Ascending aorta (tissue), 2 donors: Measurements from ENCODE around the gene NCS1. TPM values are rescaled to one million over a fixed set of nuclear protein-coding genes. Genes with fewer than 3 reads are reported as not detected.

Experiments used
- DNase-seq, 2 donors: peaks; one replicate each; pipeline ENCODE4 v3.0.0-alpha.2; 2019; ENCODE audit warnings: low spot score in 2 of 2
- H3K27ac ChIP-seq, 2 donors: fragments of 200-600 bp; sonication (generic); one replicate each; pipeline ENCODE4 v1.5.1; 2016 to 2017; ENCODE audit warnings: mild to moderate bottlenecking in 1 of 2
- H3K27me3 ChIP-seq: fragments of 200-600 bp; sonication (generic); one replicate; pipeline ENCODE4 v1.5.1; 2017
- H3K36me3 ChIP-seq, 2 donors: fragments of 200-600 bp; sonication (generic); one replicate each; pipeline ENCODE4 v1.5.1; 2016
- H3K4me1 ChIP-seq, 2 donors: fragments of 200-600 bp; sonication (generic); one replicate each; pipeline ENCODE4 v1.5.1; 2016 to 2017; ENCODE audit warnings: mild to moderate bottlenecking in 1 of 2
- H3K4me3 ChIP-seq, 2 donors: fragments of 200-600 bp; sonication (generic); one replicate each; pipeline ENCODE4 v1.5.1; 2016 to 2017; ENCODE audit warnings: mild to moderate bottlenecking in 1 of 2
- H3K9me3 ChIP-seq, 2 donors: fragments of 200-600 bp; sonication (generic); one replicate each; pipeline ENCODE4 v1.5.1; 2016
- intact Hi-C: fragments of 100-400 bp; cut with DNase I; formaldehyde crosslinking; loops from one replicate; pipeline ENCODE4 v1.15.1; 2023
- total RNA-seq: library from RNA; depleted of rRNA; stranded (reverse); fragments of >200 nt; gene quantifications from one replicate; pipeline ENCODE4 v1.1.0, GENCODE V29; 2016
- TF ChIP-seq, protein P1 (sequence below), 3 experiments: fragments of 200-600 bp in 2 of 3; fragments of 450-650 bp in 1 of 3; sonication (generic) in 2 of 3; IDR thresholded peaks; one replicate each; pipeline ENCODE4 v1.5.1; 2016 to 2019; ENCODE audit warnings: antibody characterized with exemption in 3 of 3, mild to moderate bottlenecking in 1 of 3, moderate library complexity in 1 of 3

The NCS1 gene
- total RNA-seq, 1 donor from 2014 or later, result 34.7 TPM

DNA sequence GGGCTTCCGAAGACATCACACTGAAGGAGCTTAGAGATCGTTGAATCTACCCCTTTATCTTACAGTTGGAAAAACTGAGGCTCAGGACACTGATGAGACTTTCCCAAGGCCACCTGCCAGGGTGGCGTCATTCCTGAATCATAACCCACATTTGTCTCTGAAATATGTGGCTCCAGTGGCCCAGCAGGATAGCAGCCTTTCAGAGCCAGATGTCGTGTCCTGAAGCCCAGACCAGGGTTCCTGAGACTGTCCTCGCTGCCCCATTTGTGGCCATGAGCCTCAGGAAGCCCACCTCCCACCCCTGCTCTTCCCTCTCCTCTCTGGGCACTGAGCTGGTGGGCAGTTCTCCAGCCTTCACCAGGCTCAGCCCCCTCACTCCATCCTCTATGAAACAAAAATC, 95.7 kb downstream of the NCS1 start:
- H3K4me1 ChIP-seq, result peaks cover 0 to 8% of the 10 kb centered on the region in 2 donors
- peaks cover 17% of the 10 kb centered on the region for H3K27me3 ChIP-seq
- H3K27ac ChIP-seq, result no peak overlapping the region
- TF ChIP-seq, protein P1, sequence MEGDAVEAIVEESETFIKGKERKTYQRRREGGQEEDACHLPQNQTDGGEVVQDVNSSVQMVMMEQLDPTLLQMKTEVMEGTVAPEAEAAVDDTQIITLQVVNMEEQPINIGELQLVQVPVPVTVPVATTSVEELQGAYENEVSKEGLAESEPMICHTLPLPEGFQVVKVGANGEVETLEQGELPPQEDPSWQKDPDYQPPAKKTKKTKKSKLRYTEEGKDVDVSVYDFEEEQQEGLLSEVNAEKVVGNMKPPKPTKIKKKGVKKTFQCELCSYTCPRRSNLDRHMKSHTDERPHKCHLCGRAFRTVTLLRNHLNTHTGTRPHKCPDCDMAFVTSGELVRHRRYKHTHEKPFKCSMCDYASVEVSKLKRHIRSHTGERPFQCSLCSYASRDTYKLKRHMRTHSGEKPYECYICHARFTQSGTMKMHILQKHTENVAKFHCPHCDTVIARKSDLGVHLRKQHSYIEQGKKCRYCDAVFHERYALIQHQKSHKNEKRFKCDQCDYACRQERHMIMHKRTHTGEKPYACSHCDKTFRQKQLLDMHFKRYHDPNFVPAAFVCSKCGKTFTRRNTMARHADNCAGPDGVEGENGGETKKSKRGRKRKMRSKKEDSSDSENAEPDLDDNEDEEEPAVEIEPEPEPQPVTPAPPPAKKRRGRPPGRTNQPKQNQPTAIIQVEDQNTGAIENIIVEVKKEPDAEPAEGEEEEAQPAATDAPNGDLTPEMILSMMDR (IDR thresholded peaks at IDR 0.05), result no peak
- intact Hi-C loops, result no loop called here
- no peaks in the 10 kb centered on the region for H3K36me3 ChIP-seq
- no peaks in the 10 kb centered on the region for H3K9me3 ChIP-seq
- DNase-seq, result peak in 1 of 2 donors; percentile 48
- H3K4me3 ChIP-seq, result no peak overlapping the region

DNA sequence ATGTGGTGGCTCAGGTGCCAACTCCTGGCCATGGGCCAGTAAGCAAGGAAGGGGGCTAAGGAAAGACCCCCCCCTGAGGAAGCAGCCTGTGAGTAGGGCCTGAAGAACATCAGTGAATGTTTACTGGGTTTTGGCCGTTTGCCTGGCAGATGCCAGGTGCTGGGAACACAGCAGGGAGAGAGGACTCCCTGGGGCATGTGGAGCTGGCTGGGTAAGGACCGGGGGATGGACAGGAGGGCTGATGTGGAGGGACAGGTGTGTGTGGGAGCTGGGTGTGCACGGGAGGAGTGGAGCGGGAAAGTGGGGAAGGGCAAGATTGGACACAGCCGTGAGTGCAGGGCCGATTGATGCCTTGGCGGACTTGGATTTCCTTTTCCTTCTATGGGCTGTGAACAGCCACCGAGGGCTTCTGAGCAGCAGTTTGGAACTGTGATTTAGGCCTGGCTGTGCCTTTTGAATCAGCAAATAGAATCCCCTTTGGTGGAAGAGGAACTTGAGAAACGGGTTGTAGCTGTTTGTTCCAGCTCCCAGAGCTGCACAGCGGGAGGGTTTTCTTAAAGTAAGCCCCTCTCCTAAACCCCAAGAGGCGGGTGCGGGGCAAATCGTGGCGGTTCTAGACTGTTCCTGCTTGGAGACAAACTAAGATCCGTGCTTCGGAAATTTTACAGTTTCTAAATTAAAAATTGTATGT, 96.5 kb downstream of the NCS1 start:
- no peak overlapping the region for H3K27ac ChIP-seq
- no peaks in the 10 kb centered on the region for H3K36me3 ChIP-seq
- no peak overlapping the region for H3K4me3 ChIP-seq
- intact Hi-C loops, result no loop called here
- peaks cover 17% of the 10 kb centered on the region for H3K27me3 ChIP-seq
- peak in 1 of 2 donors; percentile 58 for DNase-seq
- peaks cover 0 to 8% of the 10 kb centered on the region in 2 donors for H3K4me1 ChIP-seq
- TF ChIP-seq, protein P1 (IDR thresholded peaks at IDR 0.05), result no peak
- no peaks in the 10 kb centered on the region for H3K9me3 ChIP-seq

DNA sequence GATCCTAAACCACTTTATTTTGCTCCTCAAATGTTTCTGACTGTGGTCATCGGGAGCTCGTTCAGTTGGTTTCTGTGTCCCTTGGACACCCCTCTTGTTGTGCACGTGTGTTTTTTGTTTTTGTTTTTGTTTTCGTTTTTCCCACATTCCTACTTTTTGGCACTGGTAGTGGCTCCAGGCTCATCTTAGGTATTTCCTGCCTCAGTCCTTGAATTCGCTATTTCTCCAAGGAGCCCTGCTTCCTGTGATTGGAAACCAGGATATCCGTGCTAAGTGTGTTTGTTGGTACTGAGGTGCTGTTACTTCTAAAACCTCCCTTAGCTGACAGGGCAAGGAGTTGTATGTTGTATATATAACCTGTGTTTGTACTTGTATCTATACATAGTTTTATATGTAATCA, 99.3 kb downstream of the NCS1 start:
- intact Hi-C loops, result no loop called here
- Histone ChIP-seq H3K9me3 (no peaks in the 10 kb centered on the region), H3K36me3 (no peaks in the 10 kb centered on the region), H3K4me1 (no peaks in the 10 kb centered on the region), H3K4me3 (no peak overlapping the region), H3K27me3 (no peaks in the 10 kb centered on the region), H3K27ac (no peak overlapping the region)
- TF ChIP-seq, protein P1 (IDR thresholded peaks at IDR 0.05), result no peak
- peak in 1 of 2 donors; percentile 28 for DNase-seq

DNA sequence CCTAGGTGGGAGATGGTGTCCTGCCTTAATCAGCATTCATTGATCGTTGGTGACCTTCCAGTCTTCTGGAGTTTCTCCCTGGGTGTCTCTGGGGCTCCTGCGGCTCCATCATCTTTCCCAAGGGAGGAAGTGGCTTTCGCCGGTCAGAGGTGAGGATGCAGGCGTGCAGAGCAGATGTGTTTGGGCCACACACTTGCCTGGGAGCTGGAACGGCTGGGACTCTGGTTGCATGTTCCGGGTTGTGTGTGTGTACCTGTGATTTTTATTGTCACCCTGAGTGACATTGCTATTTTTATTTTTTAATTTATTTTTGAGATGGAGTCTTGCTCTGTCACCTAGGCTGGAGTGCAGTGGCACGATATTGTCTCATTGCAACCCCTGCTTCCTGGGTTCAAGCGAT, 103.0 kb downstream of the NCS1 start:
- Histone ChIP-seq H3K27ac (no peak overlapping the region), H3K36me3 (no peaks in the 10 kb centered on the region), H3K9me3 (no peaks in the 10 kb centered on the region), H3K4me1 (no peaks in the 10 kb centered on the region), H3K4me3 (no peak overlapping the region), H3K27me3 (no peaks in the 10 kb centered on the region)
- intact Hi-C loops, result no loop called here
- TF ChIP-seq, protein P1 (IDR thresholded peaks at IDR 0.05), result no peak
- no peak for DNase-seq

DNA sequence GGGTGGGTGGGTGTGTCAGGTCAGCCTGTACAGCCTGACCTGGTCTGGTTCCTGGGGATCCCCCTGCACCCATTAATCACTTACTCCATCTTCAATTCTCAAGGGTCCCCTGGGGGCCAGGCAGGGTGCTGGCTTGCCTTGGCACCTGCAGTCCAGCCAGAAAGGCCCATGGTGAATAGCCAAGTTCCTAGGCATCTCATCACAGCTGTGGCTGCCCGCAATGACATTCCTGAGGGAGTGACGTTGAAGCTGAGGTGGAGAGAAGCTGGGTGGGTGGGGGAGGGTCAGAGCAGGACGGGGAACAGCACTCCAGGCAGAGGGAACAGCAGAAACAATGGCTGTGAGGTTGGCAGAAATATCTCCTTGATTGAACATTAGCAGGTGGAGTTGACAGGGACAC, 103.9 kb downstream of the NCS1 start:
- intact Hi-C loops, result no loop called here
- no peak overlapping the region for H3K27ac ChIP-seq
- DNase-seq, result no peak

More for the DNA sequence above, 103.9 kb downstream of the NCS1 start:
- H3K27me3 ChIP-seq, result no peaks in the 10 kb centered on the region
- H3K4me1 ChIP-seq, result no peaks in the 10 kb centered on the region
- H3K9me3 ChIP-seq, result no peaks in the 10 kb centered on the region
- TF ChIP-seq, protein P1 (IDR thresholded peaks at IDR 0.05), result no peak
- H3K36me3 ChIP-seq, result no peaks in the 10 kb centered on the region
- H3K4me3 ChIP-seq, result no peak overlapping the region
